HUES6 (cell line): ENCODE results near the gene SIDT1.

Experiments used
- H3K27ac ChIP-seq: 2 replicates; pipeline ENCODE4 v1.7.0; 2013; ENCODE audit warnings: low read depth, mild to moderate bottlenecking, low read length, inconsistent platforms
- H3K27me3 ChIP-seq: 2 replicates; pipeline ENCODE4 v1.6.1; 2013; ENCODE audit warnings: low read length; ENCODE audit not compliant: control insufficient read depth, insufficient read depth
- H3K36me3 ChIP-seq: 2 replicates; pipeline ENCODE4 v1.6.1; 2013; ENCODE audit warnings: low read length; ENCODE audit not compliant: control insufficient read depth, insufficient read depth
- H3K4me1 ChIP-seq: 2 replicates; pipeline ENCODE4 v1.6.1; 2013; ENCODE audit warnings: low read length; ENCODE audit not compliant: control insufficient read depth, insufficient read depth
- H3K4me3 ChIP-seq: 2 replicates; pipeline ENCODE4 v1.5.1; 2013; ENCODE audit warnings: low read depth, low read length
- H3K9ac ChIP-seq: one replicate; pipeline ENCODE4 v1.6.1; 2013; ENCODE audit warnings: mild to moderate bottlenecking, low read length
- H3K9me3 ChIP-seq: 2 replicates; pipeline ENCODE4 v1.6.1; 2013; ENCODE audit warnings: low read depth, low read length; ENCODE audit not compliant: control insufficient read depth, insufficient read depth

Gene SIDT1

DNA sequence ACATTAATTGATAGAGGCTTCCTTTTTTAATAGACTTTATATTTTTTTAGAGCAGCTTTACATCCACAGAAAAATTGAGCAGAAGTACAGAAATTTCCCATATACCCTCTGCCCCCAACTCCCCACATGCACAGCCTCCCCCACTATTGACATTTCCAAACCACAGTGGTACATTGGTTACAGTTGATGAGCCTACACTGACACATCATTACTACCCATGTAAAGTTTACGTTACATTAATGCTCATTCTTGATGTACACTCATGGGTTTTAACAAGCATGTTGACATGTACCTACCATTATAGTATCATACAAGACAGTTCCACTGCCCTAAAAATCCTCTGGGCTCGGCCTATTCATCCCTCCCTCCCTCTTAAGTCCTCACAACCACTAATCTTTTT lies 85.4 kb downstream of the SIDT1 start:
- Histone ChIP-seq H3K9me3 (no peaks in the 10 kb centered on the region), H3K27me3 (no peaks in the 10 kb centered on the region), H3K27ac (no peak overlapping the region), H3K9ac (no peak overlapping the region), H3K4me1 (no peaks in the 10 kb centered on the region), H3K4me3 (no peak overlapping the region), H3K36me3 (no peaks in the 10 kb centered on the region)

GRCh38 chr3:113620091-113620490 lies 87.7 kb downstream of the SIDT1 start:
- no peak overlapping the region for H3K4me3 ChIP-seq
- H3K9ac ChIP-seq: no peak overlapping the region
- no peaks in the 10 kb centered on the region for H3K36me3 ChIP-seq
- H3K4me1 ChIP-seq: no peaks in the 10 kb centered on the region
- no peak overlapping the region for H3K27ac ChIP-seq
- H3K27me3 ChIP-seq: peaks cover 12% of the 10 kb centered on the region
- H3K9me3 ChIP-seq: no peaks in the 10 kb centered on the region

- Histone ChIP-seq H3K9ac (no peak overlapping the region), H3K27me3 (peaks cover 12% of the 10 kb centered on the region), H3K4me1 (no peaks in the 10 kb centered on the region), H3K9me3 (no peaks in the 10 kb centered on the region), H3K4me3 (no peak overlapping the region), H3K27ac (no peak overlapping the region), H3K36me3 (no peaks in the 10 kb centered on the region)
Observed at GRCh38 chr3:113623324-113623723, 91.0 kb downstream of the SIDT1 start.

DNA sequence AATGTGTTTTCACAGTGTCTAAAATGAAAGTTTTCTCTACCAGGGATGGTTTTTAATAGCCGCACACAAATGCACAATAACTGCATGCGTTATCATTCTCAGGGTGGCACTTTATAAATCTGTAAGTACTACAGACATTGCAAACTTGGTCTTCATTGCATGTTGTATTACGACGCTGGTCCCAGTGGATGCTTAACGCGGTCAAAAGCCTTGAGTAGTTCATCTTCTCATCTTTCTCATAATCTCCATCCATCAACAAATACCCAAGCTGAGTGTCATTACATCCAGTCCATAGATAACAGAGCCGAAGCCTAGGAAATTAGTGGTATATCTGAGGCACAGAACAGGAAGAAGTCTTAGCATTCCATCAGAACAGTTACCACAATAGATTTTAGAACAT lies 91.5 kb downstream of the SIDT1 start:
- no peaks in the 10 kb centered on the region for H3K4me1 ChIP-seq
- no peak overlapping the region for H3K27ac ChIP-seq
- peaks cover 12% of the 10 kb centered on the region for H3K27me3 ChIP-seq
- no peaks in the 10 kb centered on the region for H3K9me3 ChIP-seq
- H3K4me3 ChIP-seq: no peak overlapping the region
- H3K9ac ChIP-seq: no peak overlapping the region
- H3K36me3 ChIP-seq: no peaks in the 10 kb centered on the region

DNA sequence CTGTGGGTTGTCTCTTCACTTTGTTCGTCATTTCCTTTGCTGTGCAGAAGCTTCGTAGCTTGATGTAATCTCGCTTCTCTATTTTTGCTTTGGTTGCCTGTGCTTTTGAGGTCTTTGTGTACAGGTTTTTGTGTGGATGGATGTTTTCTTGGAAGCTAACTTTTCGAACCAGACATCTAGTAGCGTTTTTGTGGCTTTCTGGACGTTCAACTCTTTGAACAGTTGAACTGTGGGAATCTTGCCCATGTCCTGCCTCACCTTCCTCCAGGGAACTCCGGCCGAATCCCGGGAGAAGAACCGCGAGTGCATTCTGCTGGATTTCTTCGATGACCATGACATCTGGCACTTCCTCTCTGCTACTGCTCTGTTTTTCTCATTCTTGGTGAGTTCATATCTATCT lies 93.5 kb downstream of the SIDT1 start:
- H3K27me3 ChIP-seq: peaks cover 12% of the 10 kb centered on the region
- H3K36me3 ChIP-seq: no peaks in the 10 kb centered on the region
- H3K9me3 ChIP-seq: no peaks in the 10 kb centered on the region
- H3K27ac ChIP-seq: no peak overlapping the region
- H3K4me3 ChIP-seq: no peak overlapping the region
- no peaks in the 10 kb centered on the region for H3K4me1 ChIP-seq
- no peak overlapping the region for H3K9ac ChIP-seq

DNA sequence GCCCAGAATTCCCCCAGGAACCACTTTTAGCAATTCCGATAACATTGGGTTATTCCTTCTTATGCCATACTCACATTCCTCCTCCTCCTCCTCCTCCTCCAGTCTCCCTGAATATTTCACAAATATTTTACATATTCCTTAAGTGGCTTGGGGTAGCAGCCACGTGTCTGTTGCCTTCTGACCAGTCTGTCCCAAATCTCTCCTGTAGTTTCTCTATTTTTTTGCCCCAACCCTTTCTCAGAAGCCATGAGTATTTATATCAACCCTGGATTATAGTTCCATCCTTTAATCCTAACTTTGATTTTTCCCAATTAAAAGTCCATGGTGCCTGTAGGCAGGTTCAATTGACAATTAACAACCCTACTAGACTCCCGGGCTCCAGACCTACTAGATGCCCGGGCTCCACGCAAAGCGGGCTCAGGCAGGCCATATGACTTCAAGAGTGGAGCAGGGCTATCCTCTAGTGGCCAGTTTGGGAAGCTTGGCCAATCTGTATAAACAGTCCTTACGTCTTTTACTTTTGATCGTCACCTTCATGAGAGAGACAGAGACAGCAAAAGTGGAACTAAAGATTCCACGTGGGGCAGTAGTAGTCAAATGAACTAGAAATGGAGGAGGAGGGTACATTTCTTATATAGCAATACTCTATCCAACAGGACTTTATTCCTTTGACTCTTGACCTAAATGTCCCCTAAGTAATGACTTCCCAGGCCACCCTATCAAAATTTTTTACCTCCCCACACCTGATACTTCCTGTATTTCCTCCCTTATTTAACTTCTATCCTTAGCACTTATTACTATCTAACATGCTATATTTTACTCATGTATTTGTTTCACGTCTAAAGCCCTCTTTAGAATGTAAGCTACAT lies 94.4 kb downstream of the SIDT1 start:
- H3K4me3 ChIP-seq: no peak overlapping the region
- no peaks in the 10 kb centered on the region for H3K4me1 ChIP-seq

DNA sequence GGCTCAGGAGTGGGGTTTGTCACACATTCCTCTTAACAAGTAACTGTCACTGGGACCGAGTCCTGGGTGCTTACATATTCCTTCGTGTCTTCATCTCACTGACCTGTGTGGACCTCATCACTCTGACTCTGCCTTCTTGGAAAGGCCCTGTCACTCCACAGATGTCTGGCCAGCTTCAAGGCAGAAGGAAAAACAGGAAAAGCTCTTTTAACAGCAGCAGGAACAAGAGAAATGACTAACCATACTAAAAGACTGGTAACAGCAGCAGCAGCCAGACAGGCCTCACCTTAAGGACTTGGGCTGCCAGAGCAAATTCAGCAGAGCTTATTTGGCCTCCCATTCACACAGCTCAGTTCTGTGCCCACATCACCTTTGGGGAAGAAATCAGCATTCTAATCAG lies 96.0 kb downstream of the SIDT1 start:
- Histone ChIP-seq H3K9me3 (no peaks in the 10 kb centered on the region), H3K4me1 (no peaks in the 10 kb centered on the region), H3K27ac (no peak overlapping the region), H3K27me3 (peaks cover 12% of the 10 kb centered on the region), H3K36me3 (no peaks in the 10 kb centered on the region), H3K4me3 (no peak overlapping the region), H3K9ac (no peak overlapping the region)

More for the DNA sequence above, 94.4 kb downstream of the SIDT1 start:
- H3K9ac ChIP-seq: no peak overlapping the region
- H3K9me3 ChIP-seq: no peaks in the 10 kb centered on the region
- H3K27ac ChIP-seq: no peak overlapping the region
- peaks cover 12% of the 10 kb centered on the region for H3K27me3 ChIP-seq
- H3K36me3 ChIP-seq: no peaks in the 10 kb centered on the region

GRCh38 chr3:113628788-113629187 lies 96.4 kb downstream of the SIDT1 start:
- Histone ChIP-seq H3K9ac (no peak overlapping the region), H3K27me3 (peaks cover 8% of the 10 kb centered on the region), H3K36me3 (no peaks in the 10 kb centered on the region), H3K4me3 (no peak overlapping the region), H3K27ac (no peak overlapping the region), H3K9me3 (no peaks in the 10 kb centered on the region), H3K4me1 (no peaks in the 10 kb centered on the region)

DNA sequence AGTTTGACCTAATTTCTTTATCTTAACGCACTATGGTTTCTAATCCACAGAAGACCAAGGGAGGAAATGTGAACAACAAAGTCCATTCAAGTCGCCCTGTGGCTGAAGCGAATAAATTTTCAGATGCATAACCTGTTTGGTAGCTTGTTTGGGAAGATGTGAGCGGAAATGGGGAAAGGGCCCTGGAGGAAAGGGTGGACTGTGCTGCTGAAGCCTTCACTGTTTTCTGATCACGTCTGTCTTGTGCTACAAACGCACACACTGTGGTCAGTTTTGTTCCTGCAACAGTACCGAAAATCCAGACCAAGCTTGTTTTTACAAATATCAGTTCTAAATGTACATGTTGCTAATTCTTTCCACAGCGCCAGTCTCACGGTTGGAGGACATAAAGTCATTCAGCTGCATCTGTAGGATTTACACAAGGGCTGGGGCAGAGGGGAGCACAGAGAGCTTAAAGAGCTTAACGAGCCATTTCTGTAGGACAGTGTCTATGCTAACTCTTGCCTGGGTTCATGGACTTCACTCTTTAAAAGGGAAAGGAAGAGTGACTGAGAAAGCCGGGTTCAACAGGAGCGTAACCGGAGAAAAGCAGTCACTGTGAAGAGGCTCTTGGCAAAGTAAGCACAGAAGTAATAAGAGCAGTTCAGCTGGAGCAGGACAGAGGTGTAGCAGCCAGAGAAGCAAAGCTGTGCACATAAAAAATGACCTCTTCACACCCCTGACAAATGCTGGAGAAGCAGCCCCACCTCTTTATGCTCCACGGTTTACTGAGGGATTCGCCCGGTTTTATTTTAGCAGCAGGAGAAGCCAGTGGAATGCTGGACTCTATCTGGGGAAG lies 97.4 kb downstream of the SIDT1 start:
- Histone ChIP-seq H3K4me3 (no peak overlapping the region), H3K9me3 (no peaks in the 10 kb centered on the region), H3K9ac (no peak overlapping the region), H3K27me3 (no peaks in the 10 kb centered on the region; the same call in 1 of the 2 replicates), H3K36me3 (no peaks in the 10 kb centered on the region), H3K27ac (no peak overlapping the region), H3K4me1 (no peaks in the 10 kb centered on the region)

GRCh38 chr3:113630956-113631542 lies 98.7 kb downstream of the SIDT1 start:
- Histone ChIP-seq H3K9me3 (no peaks in the 10 kb centered on the region), H3K27ac (no peak overlapping the region), H3K36me3 (no peaks in the 10 kb centered on the region), H3K4me3 (no peak overlapping the region), H3K4me1 (no peaks in the 10 kb centered on the region), H3K9ac (no peak overlapping the region), H3K27me3 (no peaks in the 10 kb centered on the region; the same call in 1 of the 2 replicates)

DNA sequence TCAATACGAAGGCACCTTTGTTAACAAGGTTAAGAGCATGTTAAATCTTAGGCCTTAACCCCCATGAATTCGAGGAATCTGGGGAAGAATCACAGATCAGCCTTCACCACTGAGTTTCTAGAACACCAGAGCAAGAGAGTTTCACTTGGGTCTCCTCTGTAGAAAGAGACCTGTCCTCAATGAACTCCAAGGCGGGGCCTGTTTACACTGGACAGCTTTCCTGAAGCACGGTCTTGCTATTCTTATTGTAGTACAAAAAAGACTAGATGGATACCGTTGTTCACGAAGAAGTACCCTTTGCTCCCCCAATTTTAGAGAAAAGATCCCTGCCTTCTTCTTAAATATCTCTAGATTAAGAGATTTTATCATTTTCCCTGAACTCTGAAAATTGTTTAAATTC lies 99.2 kb downstream of the SIDT1 start:
- no peaks in the 10 kb centered on the region for H3K36me3 ChIP-seq
- H3K4me1 ChIP-seq: no peaks in the 10 kb centered on the region
- no peak overlapping the region for H3K27ac ChIP-seq
- H3K27me3 ChIP-seq: no peaks in the 10 kb centered on the region
- H3K9me3 ChIP-seq: no peaks in the 10 kb centered on the region
- H3K4me3 ChIP-seq: no peak overlapping the region
- H3K9ac ChIP-seq: no peak overlapping the region
